Activated CD8-positive, alpha-beta memory T cell treated with anti-CD3 and anti-CD28 coated beads, Interleukin-2, amount 10 ng/mL, durations not matched to agents 7 days and 5 days (primary cell): ENCODE data around the gene ALMS1. TPM values are rescaled to one million over a fixed set of nuclear protein-coding genes. Genes with fewer than 3 reads are reported as not detected.
A peak's percentile ranks its signal among the peaks of the same experiment; 100 is the strongest.
"Not testable (repeated sequence)": the region's sequence is repeated elsewhere in the genome, so short reads cannot be mapped to it uniquely, and the experiment has no call there.

Source experiments
- ATAC-seq: fragments of 150-1000 bp; cut with Tn5 transposase; one replicate; pipeline ENCODE4 v1.10.0; 2021; ENCODE audit warnings: moderate library complexity
- CTCF ChIA-PET: fragments of 350-600 bp; sonication (Branson Sonifier 250); formaldehyde crosslinking; loops from one replicate; lab custom pipeline; 2021; ENCODE audit warnings: antibody characterized with exemption; lab: Charles Lee
- DNase-seq: peaks from one replicate; pipeline ENCODE4 v3.0.0-alpha.2; 2020
- H3K27ac Mint-ChIP-seq: one replicate; pipeline ENCODE4 v1.8.0; 2021; ENCODE audit warnings: mild to moderate bottlenecking, mixed read lengths
- H3K27me3 Mint-ChIP-seq: one replicate; pipeline ENCODE4 v1.8.0; 2021; ENCODE audit warnings: mixed read lengths
- H3K36me3 Mint-ChIP-seq: one replicate; pipeline ENCODE4 v1.8.0; 2021; ENCODE audit warnings: mild to moderate bottlenecking, mixed read lengths
- H3K4me1 Mint-ChIP-seq: one replicate; pipeline ENCODE4 v1.8.0; 2021; ENCODE audit warnings: mixed read lengths
- H3K4me3 Mint-ChIP-seq: one replicate; pipeline ENCODE4 v1.8.0; 2021; ENCODE audit warnings: mild to moderate bottlenecking, moderate library complexity, mixed read lengths
- H3K9me3 Mint-ChIP-seq: one replicate; pipeline ENCODE4 v1.8.0; 2022; ENCODE audit warnings: low read depth, mixed read lengths
- total RNA-seq, 2 experiments: library from RNA; stranded (reverse); gene quantifications; one replicate each; pipeline ENCODE4 v1.2.3, GENCODE V29; 2021

ALMS1 gene
- total RNA-seq, 2 experiments from 2014 or later, result 12.9 to 19.6 TPM

GRCh38 chr2:73564986-73565385, 179.3 kb downstream of the ALMS1 start:
- ATAC-seq (no peak), DNase-seq (no peak)
- no peak overlapping the region for H3K27ac Mint-ChIP-seq
- CTCF ChIA-PET, result no interaction called here
- H3K36me3 Mint-ChIP-seq, result peaks cover 2% of the 10 kb centered on the region
- H3K4me3 Mint-ChIP-seq, result no peak overlapping the region
- no peaks in the 10 kb centered on the region for H3K9me3 Mint-ChIP-seq
- no peaks in the 10 kb centered on the region for H3K27me3 Mint-ChIP-seq
- peaks cover 3% of the 10 kb centered on the region for H3K4me1 Mint-ChIP-seq

- no peaks in the 10 kb centered on the region for H3K27me3 Mint-ChIP-seq
- CTCF ChIA-PET, result no interaction called here
Measured at GRCh38 chr2:73566288-73566878, 180.7 kb downstream of the ALMS1 start.

GRCh38 chr2:73575261-73575660, 189.6 kb downstream of the ALMS1 start:
- Mint-ChIP-seq H3K36me3 (peaks cover 8% of the 10 kb centered on the region), H3K27ac (no peak overlapping the region)

More at GRCh38 chr2:73566288-73566878, 180.7 kb downstream of the ALMS1 start:
- Mint-ChIP-seq H3K4me3 (no peak overlapping the region), H3K4me1 (peaks cover 8% of the 10 kb centered on the region), H3K36me3 (peaks cover 2% of the 10 kb centered on the region), H3K27ac (no peak overlapping the region), H3K9me3 (no peaks in the 10 kb centered on the region)
- DNase-seq, result no peak
- no peak for ATAC-seq

GRCh38 chr2:73582364-73582763, 196.7 kb downstream of the ALMS1 start:
- Mint-ChIP-seq H3K4me3 (no peak overlapping the region), H3K9me3 (peaks cover 7% of the 10 kb centered on the region), H3K36me3 (peaks cover 21% of the 10 kb centered on the region), H3K27ac (no peak overlapping the region), H3K4me1 (peaks cover 4% of the 10 kb centered on the region), H3K27me3 (no peaks in the 10 kb centered on the region)
- CTCF ChIA-PET, result no interaction called here
- DNase-seq, result no peak
- no peak for ATAC-seq

More at GRCh38 chr2:73575261-73575660, 189.6 kb downstream of the ALMS1 start:
- Mint-ChIP-seq H3K4me3 (no peak overlapping the region), H3K9me3 (peaks cover 5% of the 10 kb centered on the region), H3K4me1 (peaks cover 2% of the 10 kb centered on the region), H3K27me3 (no peaks in the 10 kb centered on the region)
- DNase-seq (no peak), ATAC-seq (no peak)
- CTCF ChIA-PET, result no interaction called here

GRCh38 chr2:73588177-73588576, 202.5 kb downstream of the ALMS1 start:
- Mint-ChIP-seq H3K27me3 (no peaks in the 10 kb centered on the region), H3K9me3 (no peaks in the 10 kb centered on the region), H3K4me3 (no peak overlapping the region), H3K4me1 (no peaks in the 10 kb centered on the region), H3K36me3 (peaks cover 4% of the 10 kb centered on the region), H3K27ac (no peak overlapping the region)
- ATAC-seq, result no peak
- DNase-seq, result no peak
- CTCF ChIA-PET, result no interaction called here

- no peak overlapping the region for H3K4me3 Mint-ChIP-seq
- H3K4me1 Mint-ChIP-seq, result no peaks in the 10 kb centered on the region
- DNase-seq (no peak), ATAC-seq (no peak)
- H3K36me3 Mint-ChIP-seq, result no peaks in the 10 kb centered on the region
- H3K27ac Mint-ChIP-seq, result no peak overlapping the region
- CTCF ChIA-PET, result no interaction called here
- no peaks in the 10 kb centered on the region for H3K9me3 Mint-ChIP-seq
- no peaks in the 10 kb centered on the region for H3K27me3 Mint-ChIP-seq
Measured at GRCh38 chr2:73593680-73594079, 208.0 kb downstream of the ALMS1 start.

- H3K4me3 Mint-ChIP-seq, result no peak overlapping the region
- no peak overlapping the region for H3K27ac Mint-ChIP-seq
- CTCF ChIA-PET, result no interaction called here
- ATAC-seq, result no peak
- no peak for DNase-seq
- no peaks in the 10 kb centered on the region for H3K4me1 Mint-ChIP-seq
- H3K9me3 Mint-ChIP-seq, result no peaks in the 10 kb centered on the region
- no peaks in the 10 kb centered on the region for H3K27me3 Mint-ChIP-seq
- no peaks in the 10 kb centered on the region for H3K36me3 Mint-ChIP-seq
Measured at GRCh38 chr2:73594251-73594650, 208.6 kb downstream of the ALMS1 start.

- CTCF ChIA-PET, result no interaction called here
- ATAC-seq (no peak), DNase-seq (no peak)
- no peaks in the 10 kb centered on the region for H3K36me3 Mint-ChIP-seq
- no peak overlapping the region for H3K27ac Mint-ChIP-seq
- H3K4me3 Mint-ChIP-seq, result no peak overlapping the region
- no peaks in the 10 kb centered on the region for H3K27me3 Mint-ChIP-seq
- H3K4me1 Mint-ChIP-seq, result peaks cover 4% of the 10 kb centered on the region
- H3K9me3 Mint-ChIP-seq, result no peaks in the 10 kb centered on the region
Measured at GRCh38 chr2:73601780-73602179, 216.1 kb downstream of the ALMS1 start.

- H3K27me3 Mint-ChIP-seq, H3K36me3 Mint-ChIP-seq, H3K27ac Mint-ChIP-seq, H3K4me3 Mint-ChIP-seq, DNase-seq, H3K9me3 Mint-ChIP-seq, CTCF ChIA-PET, H3K4me1 Mint-ChIP-seq: not testable (repeated sequence)
- ATAC-seq, result peak; percentile 39
Measured at GRCh38 chr2:73603099-73603588, 217.5 kb downstream of the ALMS1 start.

- ATAC-seq, H3K9me3 Mint-ChIP-seq, H3K27me3 Mint-ChIP-seq, H3K4me1 Mint-ChIP-seq, H3K36me3 Mint-ChIP-seq, H3K27ac Mint-ChIP-seq, H3K4me3 Mint-ChIP-seq, CTCF ChIA-PET, DNase-seq: not testable (repeated sequence)
Measured at GRCh38 chr2:73604589-73604988, 219.0 kb downstream of the ALMS1 start.

- H3K27me3 Mint-ChIP-seq, result no peaks in the 10 kb centered on the region
Measured at GRCh38 chr2:73610111-73610510, 224.5 kb downstream of the ALMS1 start.

GRCh38 chr2:73611193-73611592, 225.6 kb downstream of the ALMS1 start:
- Mint-ChIP-seq H3K9me3 (no peaks in the 10 kb centered on the region), H3K27me3 (no peaks in the 10 kb centered on the region), H3K36me3 (no peaks in the 10 kb centered on the region), H3K4me1 (peaks cover 6% of the 10 kb centered on the region), H3K4me3 (no peak overlapping the region), H3K27ac (no peak overlapping the region)
- no peak for ATAC-seq
- CTCF ChIA-PET, result no interaction called here
- DNase-seq, result no peak

More at GRCh38 chr2:73610111-73610510, 224.5 kb downstream of the ALMS1 start:
- Mint-ChIP-seq H3K27ac (no peak overlapping the region), H3K4me3 (no peak overlapping the region), H3K9me3 (no peaks in the 10 kb centered on the region), H3K36me3 (no peaks in the 10 kb centered on the region), H3K4me1 (peaks cover 6% of the 10 kb centered on the region)
- DNase-seq (no peak), ATAC-seq (no peak)
- CTCF ChIA-PET, result no interaction called here

- Mint-ChIP-seq H3K27me3 (no peaks in the 10 kb centered on the region), H3K9me3 (no peaks in the 10 kb centered on the region), H3K27ac (no peak overlapping the region), H3K4me3 (no peak overlapping the region), H3K4me1 (peaks cover 6% of the 10 kb centered on the region), H3K36me3 (no peaks in the 10 kb centered on the region)
- ATAC-seq (no peak), DNase-seq (no peak)
- CTCF ChIA-PET, result no interaction called here
Measured at GRCh38 chr2:73611867-73612266, 226.2 kb downstream of the ALMS1 start.

GRCh38 chr2:73614105-73614504, 228.5 kb downstream of the ALMS1 start:
- Mint-ChIP-seq H3K9me3 (no peaks in the 10 kb centered on the region), H3K27ac (no peak overlapping the region), H3K4me1 (peaks cover 6% of the 10 kb centered on the region), H3K27me3 (no peaks in the 10 kb centered on the region), H3K4me3 (no peak overlapping the region), H3K36me3 (no peaks in the 10 kb centered on the region)
- ATAC-seq, result no peak
- DNase-seq, result no peak
- CTCF ChIA-PET, result no interaction called here
